HL-60 (cell line): Measurements from ENCODE around the gene NFKBIB.

Source experiments
- DNase-seq, 2 experiments: peaks; one replicate each; pipeline ENCODE4 v3.0.0-alpha.2; 2010 to 2020; ENCODE audit warnings: low read depth in 1 of 2, low spot score in 1 of 2
- H3K27ac ChIP-seq: fragments of 250-450 bp; sonication (Bioruptor Pico); replicated peaks from 2 replicates; pipeline ENCODE4 v1.5.1; 2020; ENCODE audit warnings: mild to moderate bottlenecking, moderate library complexity
- H3K27me3 ChIP-seq: fragments of 250-450 bp; sonication (Bioruptor Pico); 2 replicates; pipeline ENCODE4 v1.5.1; 2021; ENCODE audit warnings: mild to moderate bottlenecking, moderate library complexity; ENCODE audit not compliant: insufficient read depth, poor library complexity, severe bottlenecking
- H3K4me3 ChIP-seq: replicated peaks from 2 replicates; pipeline ENCODE4 v1.5.1; 2011; ENCODE audit warnings: mild to moderate bottlenecking, control low read depth, low read length; ENCODE audit not compliant: insufficient read depth
- GABPA ChIP-seq: IDR thresholded peaks from 2 replicates; pipeline ENCODE4 v1.6.1; 2012; ENCODE audit warnings: low read depth
- POLR2AphosphoS5 ChIP-seq: IDR thresholded peaks from 2 replicates; pipeline ENCODE4 v1.6.1; 2012; ENCODE audit warnings: low read depth
- SPI1 ChIP-seq: IDR thresholded peaks from 2 replicates; pipeline ENCODE4 v1.6.1; 2012; ENCODE audit warnings: low read depth, mild to moderate bottlenecking, borderline replicate concordance
- TF ChIP-seq, protein P1 (sequence below): IDR thresholded peaks from one replicate; pipeline ENCODE4 v1.5.1; 2011; ENCODE audit warnings: low read length, control low read depth, inconsistent platforms; ENCODE audit not compliant: insufficient read depth
- TF ChIP-seq, protein P2 (sequence below): IDR thresholded peaks from 2 replicates; pipeline ENCODE4 v1.6.1; 2012; ENCODE audit warnings: low read depth; ENCODE audit not compliant: insufficient replicate concordance

The NFKBIB gene

DNA sequence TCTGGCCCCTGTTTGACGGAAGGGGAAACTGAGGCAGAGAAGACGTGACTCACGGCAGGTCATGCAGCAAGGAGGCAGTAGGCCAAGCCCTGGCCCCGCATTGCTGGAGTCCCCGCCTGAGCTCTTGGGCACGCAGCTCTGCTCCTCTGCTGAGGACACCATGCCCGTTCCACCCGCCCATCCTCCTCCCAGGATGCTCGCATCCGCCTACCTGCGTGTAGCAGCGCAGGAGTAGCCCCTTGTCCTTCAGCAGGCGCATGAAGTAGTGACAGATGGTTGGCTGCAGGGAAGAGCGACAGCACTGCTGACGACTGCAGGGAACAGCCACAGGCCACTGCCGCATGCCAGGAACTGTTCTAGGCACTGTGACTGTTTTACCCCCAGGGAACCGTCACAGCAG is 10.9 kb upstream of the NFKBIB start:
- no peak for DNase-seq

DNA sequence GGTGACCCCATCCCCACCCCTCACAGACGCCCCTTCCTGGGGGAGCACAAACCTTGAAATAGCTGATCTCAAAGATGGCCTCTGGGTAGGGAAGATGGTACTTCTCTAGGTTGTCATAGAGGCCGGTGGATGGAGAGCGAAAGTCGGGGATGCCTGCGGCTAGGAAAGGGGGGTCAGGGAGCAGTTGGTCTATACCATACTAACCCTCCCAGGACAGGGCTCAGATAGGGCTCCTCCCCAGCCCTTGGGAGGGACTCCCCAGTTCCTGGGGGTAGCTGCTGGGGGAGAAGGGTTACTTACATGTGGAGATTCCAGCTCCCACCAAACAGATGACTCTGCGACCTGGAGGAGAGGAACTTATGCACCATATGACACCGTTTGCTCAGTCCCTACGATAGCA is 10.0 kb upstream of the NFKBIB start:
- TF ChIP-seq POLR2AphosphoS5 = no peak
- no peak for TF ChIP-seq GABPA
- TF ChIP-seq, protein P1, sequence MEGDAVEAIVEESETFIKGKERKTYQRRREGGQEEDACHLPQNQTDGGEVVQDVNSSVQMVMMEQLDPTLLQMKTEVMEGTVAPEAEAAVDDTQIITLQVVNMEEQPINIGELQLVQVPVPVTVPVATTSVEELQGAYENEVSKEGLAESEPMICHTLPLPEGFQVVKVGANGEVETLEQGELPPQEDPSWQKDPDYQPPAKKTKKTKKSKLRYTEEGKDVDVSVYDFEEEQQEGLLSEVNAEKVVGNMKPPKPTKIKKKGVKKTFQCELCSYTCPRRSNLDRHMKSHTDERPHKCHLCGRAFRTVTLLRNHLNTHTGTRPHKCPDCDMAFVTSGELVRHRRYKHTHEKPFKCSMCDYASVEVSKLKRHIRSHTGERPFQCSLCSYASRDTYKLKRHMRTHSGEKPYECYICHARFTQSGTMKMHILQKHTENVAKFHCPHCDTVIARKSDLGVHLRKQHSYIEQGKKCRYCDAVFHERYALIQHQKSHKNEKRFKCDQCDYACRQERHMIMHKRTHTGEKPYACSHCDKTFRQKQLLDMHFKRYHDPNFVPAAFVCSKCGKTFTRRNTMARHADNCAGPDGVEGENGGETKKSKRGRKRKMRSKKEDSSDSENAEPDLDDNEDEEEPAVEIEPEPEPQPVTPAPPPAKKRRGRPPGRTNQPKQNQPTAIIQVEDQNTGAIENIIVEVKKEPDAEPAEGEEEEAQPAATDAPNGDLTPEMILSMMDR = no peak
- no peak for TF ChIP-seq SPI1
- TF ChIP-seq, protein P2, sequence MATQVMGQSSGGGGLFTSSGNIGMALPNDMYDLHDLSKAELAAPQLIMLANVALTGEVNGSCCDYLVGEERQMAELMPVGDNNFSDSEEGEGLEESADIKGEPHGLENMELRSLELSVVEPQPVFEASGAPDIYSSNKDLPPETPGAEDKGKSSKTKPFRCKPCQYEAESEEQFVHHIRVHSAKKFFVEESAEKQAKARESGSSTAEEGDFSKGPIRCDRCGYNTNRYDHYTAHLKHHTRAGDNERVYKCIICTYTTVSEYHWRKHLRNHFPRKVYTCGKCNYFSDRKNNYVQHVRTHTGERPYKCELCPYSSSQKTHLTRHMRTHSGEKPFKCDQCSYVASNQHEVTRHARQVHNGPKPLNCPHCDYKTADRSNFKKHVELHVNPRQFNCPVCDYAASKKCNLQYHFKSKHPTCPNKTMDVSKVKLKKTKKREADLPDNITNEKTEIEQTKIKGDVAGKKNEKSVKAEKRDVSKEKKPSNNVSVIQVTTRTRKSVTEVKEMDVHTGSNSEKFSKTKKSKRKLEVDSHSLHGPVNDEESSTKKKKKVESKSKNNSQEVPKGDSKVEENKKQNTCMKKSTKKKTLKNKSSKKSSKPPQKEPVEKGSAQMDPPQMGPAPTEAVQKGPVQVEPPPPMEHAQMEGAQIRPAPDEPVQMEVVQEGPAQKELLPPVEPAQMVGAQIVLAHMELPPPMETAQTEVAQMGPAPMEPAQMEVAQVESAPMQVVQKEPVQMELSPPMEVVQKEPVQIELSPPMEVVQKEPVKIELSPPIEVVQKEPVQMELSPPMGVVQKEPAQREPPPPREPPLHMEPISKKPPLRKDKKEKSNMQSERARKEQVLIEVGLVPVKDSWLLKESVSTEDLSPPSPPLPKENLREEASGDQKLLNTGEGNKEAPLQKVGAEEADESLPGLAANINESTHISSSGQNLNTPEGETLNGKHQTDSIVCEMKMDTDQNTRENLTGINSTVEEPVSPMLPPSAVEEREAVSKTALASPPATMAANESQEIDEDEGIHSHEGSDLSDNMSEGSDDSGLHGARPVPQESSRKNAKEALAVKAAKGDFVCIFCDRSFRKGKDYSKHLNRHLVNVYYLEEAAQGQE = no peak
- Histone ChIP-seq H3K27me3 (no peaks in the 10 kb centered on the region), H3K4me3 (no peak overlapping the region), H3K27ac (no peak overlapping the region)
- no peak for DNase-seq

More for the DNA sequence above, 10.9 kb upstream of the NFKBIB start:
- H3K27ac ChIP-seq = no peak overlapping the region
- no peak overlapping the region for H3K4me3 ChIP-seq
- no peaks in the 10 kb centered on the region for H3K27me3 ChIP-seq
- TF ChIP-seq POLR2AphosphoS5 (no peak), SPI1 (no peak), GABPA (no peak)
- TF ChIP-seq, protein P1 = no peak
- TF ChIP-seq, protein P2 = no peak

DNA sequence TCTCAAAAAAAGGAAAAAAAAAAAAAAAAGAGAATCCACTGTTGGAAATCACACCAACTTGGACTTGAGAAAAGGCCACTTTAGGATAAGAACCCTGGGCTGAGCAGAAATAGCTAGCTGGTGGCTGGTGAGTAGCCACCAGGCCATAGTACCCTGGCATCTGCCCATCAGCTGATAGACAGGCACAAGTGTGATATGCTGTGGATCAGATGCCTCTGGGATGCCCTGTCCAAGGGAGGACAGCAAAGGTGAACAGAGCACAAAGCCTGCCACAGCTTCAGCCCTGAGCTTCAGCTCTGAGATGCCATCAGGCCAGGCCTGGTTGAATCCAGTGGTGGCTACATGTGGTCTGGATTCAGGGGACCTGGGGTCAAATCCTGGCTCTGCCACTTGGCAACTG is 9.1 kb upstream of the NFKBIB start:
- Histone ChIP-seq H3K4me3 (no peak overlapping the region), H3K27ac (no peak overlapping the region), H3K27me3 (no peaks in the 10 kb centered on the region)
- no peak for DNase-seq
- TF ChIP-seq SPI1 (no peak), POLR2AphosphoS5 (no peak), GABPA (no peak)
- TF ChIP-seq, protein P2 = no peak
- TF ChIP-seq, protein P1 = no peak
